Measurements from ENCODE around the gene ASIC2.

GRCh38 chr17:33105911-33106310 lies 187.2 kb downstream of the ASIC2 start:
- TF ChIP-seq ZNF70 (CRISPR knock-in tag; IDR thresholded peaks at IDR 0.05) = no peak
- TF ChIP-seq ZFP30 (CRISPR knock-in tag; IDR thresholded peaks at IDR 0.05) = no peak
- TF ChIP-seq, protein P1, sequence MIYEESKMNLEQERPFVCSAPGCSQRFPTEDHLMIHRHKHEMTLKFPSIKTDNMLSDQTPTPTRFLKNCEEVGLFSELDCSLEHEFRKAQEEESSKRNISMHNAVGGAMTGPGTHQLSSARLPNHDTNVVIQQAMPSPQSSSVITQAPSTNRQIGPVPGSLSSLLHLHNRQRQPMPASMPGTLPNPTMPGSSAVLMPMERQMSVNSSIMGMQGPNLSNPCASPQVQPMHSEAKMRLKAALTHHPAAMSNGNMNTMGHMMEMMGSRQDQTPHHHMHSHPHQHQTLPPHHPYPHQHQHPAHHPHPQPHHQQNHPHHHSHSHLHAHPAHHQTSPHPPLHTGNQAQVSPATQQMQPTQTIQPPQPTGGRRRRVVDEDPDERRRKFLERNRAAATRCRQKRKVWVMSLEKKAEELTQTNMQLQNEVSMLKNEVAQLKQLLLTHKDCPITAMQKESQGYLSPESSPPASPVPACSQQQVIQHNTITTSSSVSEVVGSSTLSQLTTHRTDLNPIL (CRISPR knock-in tag; IDR thresholded peaks at IDR 0.05; ENCODE audit: low read depth) = no peak
- TF ChIP-seq TCF4 (CRISPR knock-in tag; IDR thresholded peaks at IDR 0.05; ENCODE audit: borderline replicate concordance) = no peak
- no peak for TF ChIP-seq PPARA (CRISPR knock-in tag; IDR thresholded peaks at IDR 0.05; ENCODE audit: borderline replicate concordance)
- TF ChIP-seq OSR1 (CRISPR knock-in tag; IDR thresholded peaks at IDR 0.05) = no peak
- TF ChIP-seq ARNTL (CRISPR knock-in tag; IDR thresholded peaks at IDR 0.05; ENCODE audit: borderline replicate concordance, low read depth) = no peak
- TF ChIP-seq TSHZ2 (CRISPR knock-in tag; IDR thresholded peaks at IDR 0.05) = no peak
- no peak for TF ChIP-seq ZNF8 (CRISPR knock-in tag; IDR thresholded peaks at IDR 0.05)

All from SK-N-SH treated with all-trans-retinoic acid at 6 μM for 48 hours (cell line).